GM12878 (cell line): Measurements from ENCODE around the gene ATXN3. TPM values are rescaled to one million over a fixed set of nuclear protein-coding genes. Genes with fewer than 3 reads are reported as not detected.

Experiments used
- ATAC-seq: fragments of 200-7000 bp; cut with Tn5 transposase; 3 replicates; pipeline ENCODE4 v1.9.1; 2020; ENCODE audit warnings: mild to moderate bottlenecking, moderate library complexity
- BruUV-seq: library from RNA; stranded (reverse); fragments of 400-500 nt; replicated peaks from 2 replicates; lab custom pipeline; 2021; lab: Mats Ljungman, UMichigan
- CTCF ChIA-PET: fragments of 300-600 bp; sonication (Branson Sonifier 250); formaldehyde crosslinking; extraction: SDS; loops from one replicate; lab custom pipeline; 2021; ENCODE audit warnings: inconsistent platforms; lab: Yijun Ruan, JAX
- POLR2A ChIA-PET: fragments of 350-600 bp; formaldehyde crosslinking; extraction: SDS; loops from one replicate; lab custom pipeline; 2021; ENCODE audit warnings: inconsistent platforms; lab: Charles Lee
- RAD21 ChIA-PET: fragments of 300-600 bp; sonication (Branson Sonifier 250); formaldehyde crosslinking; loops from one replicate; lab custom pipeline; 2023; ENCODE audit warnings: antibody characterized with exemption; ENCODE audit not compliant: unreplicated experiment; lab: Charles Lee
- SMC1A ChIA-PET: fragments of 300-600 bp; sonication (Branson Sonifier 250); formaldehyde crosslinking; loops from one replicate; lab custom pipeline; 2023; ENCODE audit not compliant: unreplicated experiment, uncharacterized antibody; lab: Charles Lee
- DNase-seq: peaks from one replicate; pipeline ENCODE4 v3.0.0-alpha.2; 2011; ENCODE audit warnings: low read depth, low spot score
- FAIRE-seq: peaks from 3 replicates; lab custom pipeline; 2011; peaks lifted over from hg19 to GRCh38; lab: Jason Lieb, UNC
- H2AFZ ChIP-seq: 2 replicates; pipeline ENCODE4 v1.6.0; 2011; ENCODE audit warnings: low read depth, low read length, control low read depth; ENCODE audit not compliant: control insufficient read depth
- H3K27ac ChIP-seq: 2 replicates; pipeline ENCODE4 v1.5.1; 2011; ENCODE audit warnings: control low read depth; ENCODE audit not compliant: control insufficient read depth, insufficient read depth
- H3K27me3 ChIP-seq, 2 experiments: replicated peaks in 1 of 2; 2 replicates each; pipeline versions ENCODE4 v1.6.0 to v1.6.1; 2011; ENCODE audit warnings: low read length in 1 of 2; ENCODE audit not compliant: control insufficient read depth in 2 of 2, insufficient read depth in 2 of 2
- H3K36me3 ChIP-seq, 2 experiments: 2 replicates each; pipeline ENCODE4 v1.5.1; 2011; ENCODE audit warnings: low read length in 1 of 2; ENCODE audit not compliant: control insufficient read depth in 2 of 2, insufficient read depth in 2 of 2
- H3K4me1 ChIP-seq: 2 replicates; pipeline ENCODE4 v1.6.1; 2011; ENCODE audit warnings: mild to moderate bottlenecking, low read length, moderate library complexity, mixed read lengths; ENCODE audit not compliant: control insufficient read depth, insufficient read depth
- H3K4me2 ChIP-seq: 2 replicates; pipeline ENCODE4 v1.6.0; 2011; ENCODE audit warnings: control low read depth; ENCODE audit not compliant: control insufficient read depth, insufficient read depth
- H3K4me3 ChIP-seq: fragments of 200-600 bp; sonication (generic); 2 replicates; pipeline ENCODE4 v1.5.1; 2016
- H3K79me2 ChIP-seq: 2 replicates; pipeline ENCODE4 v1.6.0; 2011; ENCODE audit warnings: low read length; ENCODE audit not compliant: control insufficient read depth, insufficient read depth
- H3K9ac ChIP-seq: 2 replicates; pipeline ENCODE4 v1.8.0; 2011; ENCODE audit warnings: low read length, control low read depth, mixed read lengths; ENCODE audit not compliant: control insufficient read depth, insufficient read depth
- H3K9me3 ChIP-seq: replicated peaks from 3 replicates; pipeline ENCODE4 v1.5.1; 2011; ENCODE audit warnings: mild to moderate bottlenecking, low read length; ENCODE audit not compliant: control insufficient read depth, insufficient read depth
- H4K20me1 ChIP-seq: 2 replicates; pipeline ENCODE4 v1.6.0; 2011; ENCODE audit not compliant: control insufficient read depth, insufficient read depth
- CREB1 ChIP-seq: IDR thresholded peaks from 2 replicates; pipeline ENCODE4 v1.6.1; 2012; ENCODE audit warnings: low read depth, mild to moderate bottlenecking, inconsistent platforms
- CREM ChIP-seq: IDR thresholded peaks from 2 replicates; pipeline ENCODE4 v1.6.1; 2014; ENCODE audit warnings: antibody characterized with exemption, low read depth
- EED ChIP-seq: sonication (generic); IDR thresholded peaks from 2 replicates; pipeline ENCODE4 v1.6.1; 2016; ENCODE audit warnings: antibody characterized with exemption, low read depth
- EP300 ChIP-seq, 2 experiments: fragments of 150-350 bp in 1 of 2; IDR thresholded peaks; 2 replicates each; pipeline ENCODE4 v1.6.1; 2011 to 2012; ENCODE audit warnings: low read depth in 2 of 2, low read length in 2 of 2, borderline replicate concordance in 1 of 2, improper control_type of control experiment in 1 of 2, inconsistent platforms in 1 of 2; ENCODE audit not compliant: control insufficient read depth in 1 of 2
- IKZF2 ChIP-seq, 2 experiments: fragments of 450-650 bp; IDR thresholded peaks; 2 replicates each; pipeline ENCODE4 v1.6.1; 2017; ENCODE audit warnings: mild to moderate bottlenecking in 2 of 2, moderate library complexity in 2 of 2
- KAT2A ChIP-seq: conservative IDR thresholded peaks from 2 replicates; pipeline ENCODE4 v1.6.1; 2011; ENCODE audit warnings: low read depth, low read length; ENCODE audit not compliant: control insufficient read depth
- MLLT1 ChIP-seq: fragments of 450-650 bp; IDR thresholded peaks from 2 replicates; pipeline ENCODE4 v1.6.1; 2016; ENCODE audit warnings: mild to moderate bottlenecking
- NBN ChIP-seq: fragments of 450-650 bp; IDR thresholded peaks from 2 replicates; pipeline ENCODE4 v1.6.1; 2016
- PBX3 ChIP-seq: IDR thresholded peaks from 2 replicates; pipeline ENCODE4 v1.6.1; 2011; ENCODE audit warnings: mild to moderate bottlenecking, low read depth, low read length, moderate library complexity; ENCODE audit not compliant: insufficient replicate concordance
- RELB ChIP-seq: fragments of 450-650 bp; IDR thresholded peaks from 2 replicates; pipeline ENCODE4 v1.6.1; 2017; ENCODE audit warnings: low read depth, mild to moderate bottlenecking, moderate library complexity
- SPI1 ChIP-seq: IDR thresholded peaks from 2 replicates; pipeline ENCODE4 v1.6.1; 2011; ENCODE audit warnings: low read depth, mild to moderate bottlenecking, low read length, moderate library complexity, borderline replicate concordance; ENCODE audit not compliant: insufficient read depth
- ZBTB33 ChIP-seq: fragments of 450-650 bp; IDR thresholded peaks from 2 replicates; pipeline ENCODE4 v1.6.1; 2017; ENCODE audit warnings: mild to moderate bottlenecking
- WGBS: methylation state at CpG from one replicate; pipeline ENCODE4 v1.1.6; 2016; ENCODE audit warnings: low lambda C conversion rate; ENCODE audit not compliant: insufficient replicate concordance, insufficient coverage; ENCODE audit errors: missing lambda C conversion rate; 5-methylcytosine and 5-hydroxymethylcytosine counted together
- in situ Hi-C: fragments of 300-500 bp; cut with MboI; formaldehyde crosslinking; loops from 9 replicates; pipeline ENCODE4 v1.14.3; 2018; ENCODE audit warnings: mixed read lengths
- intact Hi-C: fragments of 100-400 bp; cut with micrococcal nuclease; formaldehyde crosslinking; loops from one replicate; pipeline ENCODE4 v1.14.2; 2022; ENCODE audit not compliant: unreplicated experiment
- polyA plus RNA-seq, 11 experiments: library from polyadenylated mRNA; depleted of rRNA in 4 of 11; unstranded in 6 of 11; stranded (reverse) in 5 of 11; fragments of >200 nt; fragmentation: Nextera tagmentation in 4 of 11; fragmentation: Illumina TruSeq in 1 of 11; extraction: Ambion mirVana in 4 of 11; extraction: Trizol in 1 of 11; gene quantifications; 1 replicate in 1 of 11; 2 replicates in 10 of 11; pipeline versions ENCODE4 v1.2.1 to v1.2.3, GENCODE V29; 2011 to 2016; ENCODE audit warnings: inconsistent platforms in 2 of 11, missing spikeins in 2 of 11, low read depth in 1 of 11
- total RNA-seq, 4 experiments: library from RNA; depleted of rRNA in 3 of 4; stranded (reverse); fragments of >200 nt in 3 of 4; fragmentation: Illumina TruSeq in 1 of 4; extraction: Trizol in 1 of 4; gene quantifications; 2 replicates each; pipeline versions ENCODE4 v1.2.1 to v1.2.3, GENCODE V29; 2013 to 2021

ATXN3 gene
- total and polyA plus RNA-seq, 10 of the 15 experiments (the other 5 are each of a cell fraction or from before 2014, with no cell fraction given), result 15.1 to 27.3 (median 19.2) TPM

- RAD21 ChIA-PET, result interaction anchor here (0.9 to 3.1 kb wide), 7 partner anchors 12 to 247 kb away, joined by 3 to 28 read pairs (median 7); partner anchors contain the start of genes CPSF2, NDUFB1 and TRIP11
- Histone ChIP-seq H3K27me3 (no peaks in the 10 kb centered on the region), H4K20me1 (no peaks in the 10 kb centered on the region), H2AFZ (peak overlapping the region; percentile 72), H3K9me3 (no peaks in the 10 kb centered on the region), H3K36me3 (no peaks in the 10 kb centered on the region), H3K9ac (peak overlapping the region; percentile 72), H3K4me2 (peak overlapping the region; percentile 82), H3K4me3 (peak overlapping the region; percentile 98), H3K27ac (peak overlapping the region; percentile 36), H3K79me2 (peaks cover 23% of the 10 kb centered on the region), H3K4me1 (no peaks in the 10 kb centered on the region; the same call in 1 of the 2 replicates)
- SMC1A ChIA-PET, result interaction anchor here (0.5 to 2.8 kb wide), 7 partner anchors 11 to 576 kb away, joined by 3 to 21 read pairs (median 4); partner anchors contain the start of genes CPSF2 and NDUFB1
- intact Hi-C loops (loop anchor here (5.0 kb wide), 1 partner anchor 64 kb away; the partner anchor contains the start of gene TRIP11), in situ Hi-C loops (no loop called here)
- POLR2A ChIA-PET, result interaction anchor here (2.1 to 4.7 kb wide), 2 partner anchors 16 to 66 kb away, joined by 8 to 45 read pairs; partner anchors contain the start of genes CPSF2, NDUFB1 and TRIP11
- 1% methylated on average over 10 of the region's 10 CpGs for WGBS
- no TSS peak for BruUV-seq
- DNase-seq (no peak), ATAC-seq (peak; percentile 15), FAIRE-seq (no peak)
- CTCF ChIA-PET, result interaction anchor here (0.7 to 4.9 kb wide), 15 partner anchors 8 to 679 kb away, joined by 3 to 143 read pairs (median 4); partner anchors contain the start of genes CPSF2, NDUFB1 and TRIP11
- TF ChIP-seq ZBTB33 (no peak), NBN (0 out of 2 replicates have a peak, but pooled peaks have one; percentile 40), EED (0 out of 2 replicates have a peak, but pooled peaks have one; percentile 37), CREB1 (peak; percentile 42; the same call in 1 of the 2 replicates), CREM (peak; percentile 36; the same call in 1 of the 2 replicates), PBX3 (no peak), MLLT1 (0 out of 2 replicates have a peak, but pooled peaks have one; percentile 19), RELB (peak; percentile 52; the same call in 1 of the 2 replicates), EP300 (IDR thresholded peaks at IDR 0.05; ENCODE audit: borderline replicate concordance in 1 of 2, control insufficient read depth in 1 of 2, low read depth in 2 of 2, low read length in 2 of 2) (no peak), IKZF2 (IDR thresholded peaks at IDR 0.05) (peak; percentile 55 to 65; a peak in 2 of 4 replicates), KAT2A (no peak), SPI1 (peak; percentile 16; the same call in 1 of the 2 replicates)
Measured at GRCh38 chr14:92105893-92106142, 564 bp downstream of the ATXN3 start.
